CD4-positive, alpha-beta T cell (primary cell): Measurements from ENCODE around the gene ACER3. TPM values are rescaled to one million over a fixed set of nuclear protein-coding genes. Genes with fewer than 3 reads are reported as not detected.
A peak's percentile ranks its signal among the peaks of the same experiment; 100 is the strongest.

Experiments used
- ATAC-seq: fragments of 200-7000 bp; cut with Tn5 transposase; one replicate; pipeline ENCODE4 v1.10.0; 2022; ENCODE audit warnings: mild to moderate bottlenecking; ENCODE audit not compliant: poor library complexity
- CTCF ChIA-PET: fragments of 350-600 bp; sonication (Branson Sonifier 250); formaldehyde crosslinking; loops from one replicate; lab custom pipeline; 2021; ENCODE audit warnings: antibody characterized with exemption, inconsistent platforms; lab: Charles Lee
- POLR2A ChIA-PET: fragments of 350-600 bp; sonication (Branson Sonifier 250); formaldehyde crosslinking; loops from one replicate; lab custom pipeline; 2021; ENCODE audit warnings: antibody characterized with exemption, inconsistent platforms; lab: Charles Lee
- DNase-seq, 14 experiments: peaks; one replicate each; pipeline ENCODE4 v3.0.0-alpha.2; 2013 to 2020; ENCODE audit warnings: mixed read lengths in 2 of 14
- H3K27ac ChIP-seq, 2 donors: one replicate each; pipeline versions ENCODE4 v1.5.1 to v1.7.0; 2013; ENCODE audit warnings: low read length in 2 of 2, low read depth in 1 of 2, mild to moderate bottlenecking in 1 of 2
- H3K27me3 ChIP-seq, 2 experiments: 1 replicate in 1 of 2; 2 replicates in 1 of 2; pipeline versions ENCODE4 v1.6.1 to v1.7.0; 2013; ENCODE audit warnings: low read length in 2 of 2, control low read depth in 1 of 2, mild to moderate bottlenecking in 1 of 2, moderate library complexity in 1 of 2; ENCODE audit not compliant: insufficient read depth in 2 of 2, control insufficient read depth in 1 of 2
- H3K36me3 ChIP-seq: one replicate; pipeline ENCODE4 v1.6.1; 2013; ENCODE audit warnings: low read length, control low read depth; ENCODE audit not compliant: insufficient read depth
- H3K4me1 ChIP-seq: one replicate; pipeline ENCODE4 v1.6.1; 2013; ENCODE audit warnings: low read length, control low read depth; ENCODE audit not compliant: insufficient read depth
- H3K4me3 ChIP-seq: one replicate; pipeline ENCODE4 v1.5.1; 2013; ENCODE audit warnings: mild to moderate bottlenecking, low read length, moderate library complexity
- H3K9me3 ChIP-seq, 2 experiments: 1 replicate in 1 of 2; 2 replicates in 1 of 2; pipeline versions ENCODE4 v1.6.1 to v1.7.0; 2013; ENCODE audit warnings: low read length in 2 of 2, mild to moderate bottlenecking in 2 of 2, control low read depth in 1 of 2, moderate library complexity in 1 of 2; ENCODE audit not compliant: control insufficient read depth in 1 of 2, insufficient read depth in 1 of 2
- H3K27ac Mint-ChIP-seq: one replicate; pipeline ENCODE4 v1.8.0; 2020; ENCODE audit warnings: mixed read lengths
- H3K27me3 Mint-ChIP-seq: one replicate; pipeline ENCODE4 v1.8.0; 2021; ENCODE audit warnings: mixed read lengths
- H3K36me3 Mint-ChIP-seq: one replicate; pipeline ENCODE4 v1.8.0; 2021; ENCODE audit warnings: low read depth, mixed read lengths
- H3K4me1 Mint-ChIP-seq: one replicate; pipeline ENCODE4 v1.8.0; 2021; ENCODE audit warnings: low read depth, mixed read lengths
- H3K4me3 Mint-ChIP-seq: one replicate; pipeline ENCODE4 v1.8.0; 2020; ENCODE audit warnings: mild to moderate bottlenecking, mixed read lengths
- H3K9me3 Mint-ChIP-seq: one replicate; pipeline ENCODE4 v1.8.0; 2020; ENCODE audit warnings: mixed read lengths
- CTCF ChIP-seq: fragments of 200-600 bp; IDR thresholded peaks from one replicate; pipeline ENCODE4 v1.8.0; 2022; ENCODE audit warnings: antibody characterized with exemption, mild to moderate bottlenecking
- intact Hi-C, 2 experiments: fragments of 100-400 bp; cut with DNase I in 1 of 2; cut with micrococcal nuclease in 1 of 2; formaldehyde crosslinking; loops; one replicate each; pipeline versions ENCODE4 v1.15.1 to v1.9.0; 2023 to 2025; cut with DNase I, micrococcal nuclease
- total RNA-seq, 174 experiments: library from RNA in 2 of 174; stranded (reverse) in 2 of 174; gene quantifications; one replicate each; pipeline ENCODE4 v1.2.3 and lab custom pipeline; 2021 to 2026

ACER3 gene
- total RNA-seq, 2 experiments from 2014 or later = 6.4 to 7.0 TPM

- H3K4me3 Mint-ChIP-seq = no peak overlapping the region
- Histone ChIP-seq H3K4me3 (no peak overlapping the region), H3K27ac (no peak overlapping the region), H3K4me1 (peaks cover 9% of the 10 kb centered on the region), H3K9me3 (peaks cover 0 to 7% of the 10 kb centered on the region in 2 experiments), H3K36me3 (no peaks in the 10 kb centered on the region), H3K27me3 (peaks cover 27 to 29% of the 10 kb centered on the region in 2 experiments)
- H3K4me1 Mint-ChIP-seq = peaks cover 6% of the 10 kb centered on the region
- peaks cover 51% of the 10 kb centered on the region for H3K27me3 Mint-ChIP-seq
- ChIA-PET POLR2A (no interaction called here), CTCF (no interaction called here)
- no peak for TF ChIP-seq CTCF
- intact Hi-C loops = no loop called here
- H3K27ac Mint-ChIP-seq = no peak overlapping the region
- ATAC-seq (no peak), DNase-seq (no peak)
- H3K36me3 Mint-ChIP-seq = no peaks in the 10 kb centered on the region
- no peaks in the 10 kb centered on the region for H3K9me3 Mint-ChIP-seq
These were observed 176.3 kb downstream of the ACER3 start for GRCh38 chr11:77037057-77037456.

GRCh38 chr11:77038029-77038824 is 177.5 kb downstream of the ACER3 start:
- ChIA-PET POLR2A (no interaction called here), CTCF (no interaction called here)
- DNase-seq = no peak
- H3K4me3 Mint-ChIP-seq = no peak overlapping the region
- ATAC-seq = no peak
- no peak overlapping the region for H3K27ac Mint-ChIP-seq
- H3K9me3 ChIP-seq = peaks cover 0 to 7% of the 10 kb centered on the region in 2 experiments
- intact Hi-C loops = no loop called here
- peaks cover 6% of the 10 kb centered on the region for H3K4me1 Mint-ChIP-seq
- no peak for TF ChIP-seq CTCF
- peaks cover 27 to 29% of the 10 kb centered on the region in 2 experiments for H3K27me3 ChIP-seq
- H3K4me1 ChIP-seq = peaks cover 9% of the 10 kb centered on the region
- H3K27me3 Mint-ChIP-seq = peaks cover 57% of the 10 kb centered on the region
- no peak overlapping the region for H3K4me3 ChIP-seq
- no peaks in the 10 kb centered on the region for H3K36me3 Mint-ChIP-seq
- H3K36me3 ChIP-seq = no peaks in the 10 kb centered on the region
- H3K9me3 Mint-ChIP-seq = no peaks in the 10 kb centered on the region
- no peak overlapping the region for H3K27ac ChIP-seq

GRCh38 chr11:77038825-77039326 is 178.2 kb downstream of the ACER3 start:
- intact Hi-C loops = no loop called here
- peaks cover 9% of the 10 kb centered on the region for H3K4me1 ChIP-seq
- no peaks in the 10 kb centered on the region for H3K36me3 Mint-ChIP-seq
- no peak for TF ChIP-seq CTCF
- DNase-seq (no peak), ATAC-seq (no peak)
- H3K9me3 ChIP-seq = peaks cover 0 to 7% of the 10 kb centered on the region in 2 experiments
- ChIA-PET CTCF (no interaction called here), POLR2A (no interaction called here)
- H3K36me3 ChIP-seq = no peaks in the 10 kb centered on the region
- no peak overlapping the region for H3K27ac ChIP-seq
- H3K27ac Mint-ChIP-seq = no peak overlapping the region
- H3K27me3 Mint-ChIP-seq = peaks cover 58% of the 10 kb centered on the region
- peaks cover 27 to 29% of the 10 kb centered on the region in 2 experiments for H3K27me3 ChIP-seq
- peaks cover 6% of the 10 kb centered on the region for H3K4me1 Mint-ChIP-seq
- no peak overlapping the region for H3K4me3 ChIP-seq
- H3K9me3 Mint-ChIP-seq = no peaks in the 10 kb centered on the region
- peak overlapping the region; percentile 8 for H3K4me3 Mint-ChIP-seq
